Endometrial microvascular endothelial cells (primary cell): ENCODE measurements around the gene CMBL. TPM values are rescaled to one million over a fixed set of nuclear protein-coding genes. Genes with fewer than 3 reads are reported as not detected.
"Not testable (repeated sequence)": the region's sequence is repeated elsewhere in the genome, so short reads cannot be mapped to it uniquely, and the experiment has no call there.

Experiments
- in situ Hi-C: cut with HindIII; loops from 2 replicates; pipeline ENCODE4 v1.10.0; 2017; ENCODE audit warnings: low sequenced_read_pairs, low pct_unique_long_range_greater_than_20kb; ENCODE audit errors: inconsistent ontology term
- total RNA-seq: library from RNA; depleted of rRNA; stranded (reverse); fragments of >200 nt; gene quantifications from one replicate; pipeline ENCODE4 v1.2.3, GENCODE V29; 2015; ENCODE audit errors: inconsistent ontology term

The CMBL gene
- total RNA-seq, 1 donor from 2014 or later = 4.0 TPM

DNA sequence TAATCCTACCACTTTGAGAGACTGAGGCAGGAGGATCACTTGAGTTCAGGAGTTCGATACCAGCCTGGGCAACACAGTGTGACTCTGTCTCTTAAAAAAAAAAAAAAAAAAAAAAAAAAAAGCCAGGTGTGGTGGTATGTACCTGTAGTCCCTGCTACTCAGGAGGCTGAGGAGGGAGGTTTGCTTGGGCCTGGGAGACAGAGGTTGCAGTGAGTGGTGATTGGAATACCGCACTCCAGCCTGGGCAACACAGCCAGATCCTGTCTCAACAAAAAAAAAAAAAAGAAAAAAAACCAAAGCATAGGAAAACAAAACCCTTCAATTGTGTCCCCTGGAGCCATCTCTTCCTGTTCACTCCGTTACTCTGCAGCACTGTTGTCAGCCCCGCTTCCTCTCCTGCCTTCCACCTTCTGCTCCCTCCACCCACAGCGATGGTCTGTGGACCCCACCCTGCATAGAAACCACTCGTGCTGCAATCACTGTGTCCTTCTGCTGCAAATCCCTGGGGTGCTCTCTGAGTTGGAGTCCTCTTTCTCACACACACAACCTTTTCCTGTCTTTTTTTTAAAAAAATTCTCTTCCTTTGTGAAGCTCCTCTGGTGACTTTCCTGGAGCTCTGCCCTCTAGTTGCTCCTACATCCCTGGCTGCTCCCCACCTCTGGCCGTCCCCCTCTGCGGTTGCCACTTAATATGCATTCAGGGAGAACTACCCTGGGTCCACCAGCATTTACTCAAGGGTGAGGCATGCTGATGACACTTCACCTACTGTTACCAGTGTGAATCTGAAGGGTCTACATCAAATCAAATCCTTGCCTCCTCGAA is 35.4 kb downstream of the CMBL start:
- in situ Hi-C loops = no loop called here

DNA sequence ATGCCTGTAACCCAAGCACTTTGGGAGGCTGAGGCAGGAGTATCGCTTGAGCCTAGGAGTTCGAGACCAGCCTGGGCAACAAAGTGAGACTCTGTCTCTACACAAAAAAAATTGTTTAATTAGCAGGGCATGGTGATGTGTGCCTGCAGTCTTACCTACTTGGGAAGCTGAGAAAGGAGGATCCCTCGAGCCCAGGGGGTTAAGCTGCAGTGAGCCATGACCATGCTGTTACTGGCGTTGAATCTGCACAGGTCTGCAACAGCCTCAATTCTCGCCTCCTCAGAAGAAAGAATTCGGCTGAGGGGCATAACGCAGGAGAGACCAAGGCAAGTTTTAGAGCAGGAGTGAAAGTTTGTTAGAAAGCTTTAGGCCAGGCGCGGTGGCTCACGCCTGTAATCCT is 39.6 kb downstream of the CMBL start:
- in situ Hi-C loops = no loop called here

DNA sequence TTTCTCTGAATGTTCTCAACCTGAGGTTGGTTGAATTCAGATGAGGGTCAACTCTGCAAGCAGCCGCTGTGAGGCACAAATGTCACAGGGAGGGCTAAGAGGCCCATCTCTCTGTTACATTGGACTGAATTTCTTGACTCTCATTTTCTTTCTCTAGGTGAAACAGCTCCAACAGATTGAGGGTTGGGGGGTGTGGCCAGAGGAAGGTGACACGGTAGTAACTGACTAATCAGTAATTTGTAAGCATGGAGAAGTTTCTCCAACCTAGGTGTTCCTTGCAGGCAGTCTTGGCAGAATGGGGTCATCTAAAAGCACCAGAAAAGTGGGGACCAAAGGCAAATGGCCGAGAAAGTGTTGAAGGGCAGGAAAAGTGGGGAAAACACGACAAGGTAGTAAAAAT is 40.9 kb downstream of the CMBL start:
- in situ Hi-C loops = no loop called here

DNA sequence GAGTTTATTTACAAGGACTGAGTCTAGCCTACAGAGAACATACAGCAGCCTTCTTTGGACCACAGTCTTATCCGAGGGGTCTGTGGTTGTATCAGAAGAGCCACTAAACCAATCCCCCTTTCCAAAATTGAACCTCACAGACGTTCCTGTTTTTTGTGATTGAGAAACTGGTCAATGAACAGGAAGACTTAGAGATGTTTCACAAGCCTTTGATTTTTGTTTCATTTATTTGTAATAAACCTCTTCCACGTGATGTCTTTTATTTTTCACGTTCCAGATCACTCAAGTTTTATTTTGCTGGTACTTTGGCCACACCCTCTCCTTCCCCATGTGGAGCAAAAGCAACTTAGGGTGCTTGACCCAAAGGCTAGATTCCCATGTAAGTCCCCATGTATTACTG is 41.6 kb downstream of the CMBL start:
- in situ Hi-C loops = no loop called here

DNA sequence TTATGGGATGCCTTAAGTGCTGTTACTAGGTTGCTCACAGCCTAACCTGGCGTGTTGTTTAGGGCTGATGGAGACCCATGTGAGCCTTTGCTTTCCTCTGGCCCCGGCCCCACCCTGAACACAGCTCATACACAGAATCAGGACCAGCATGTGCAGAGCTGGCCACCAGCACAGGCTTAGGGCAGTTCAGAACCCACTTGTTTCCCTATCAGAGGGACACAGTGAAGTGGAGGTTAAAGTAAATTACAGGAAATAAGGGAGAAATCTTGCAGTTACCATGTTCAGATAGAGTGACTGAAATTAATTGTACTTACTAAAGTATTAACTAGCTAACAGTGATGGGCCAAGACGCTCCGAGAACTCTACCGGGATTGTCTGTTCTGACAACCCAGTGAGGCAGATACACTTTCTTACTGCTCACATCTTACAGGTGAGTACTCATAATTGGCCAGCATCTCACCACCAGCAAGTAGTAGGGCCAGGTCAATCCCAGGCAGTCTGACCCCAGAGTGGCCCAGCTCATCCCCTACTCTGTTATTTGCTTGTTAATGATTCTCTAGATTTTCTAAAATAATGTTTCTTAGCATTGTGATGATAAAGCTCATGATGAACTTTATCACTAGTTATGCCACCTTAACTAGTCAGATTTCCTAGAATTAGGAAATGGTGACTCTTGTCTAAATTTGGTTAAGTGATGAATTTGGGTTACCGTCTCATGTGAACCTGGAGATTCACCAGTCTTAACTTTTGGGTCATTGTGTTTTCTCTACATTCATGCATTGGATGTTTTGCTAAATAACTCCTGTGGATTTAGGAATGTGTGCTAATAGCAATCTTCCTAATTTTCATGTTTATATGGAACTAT is 42.2 kb downstream of the CMBL start:
- in situ Hi-C loops = no loop called here

DNA sequence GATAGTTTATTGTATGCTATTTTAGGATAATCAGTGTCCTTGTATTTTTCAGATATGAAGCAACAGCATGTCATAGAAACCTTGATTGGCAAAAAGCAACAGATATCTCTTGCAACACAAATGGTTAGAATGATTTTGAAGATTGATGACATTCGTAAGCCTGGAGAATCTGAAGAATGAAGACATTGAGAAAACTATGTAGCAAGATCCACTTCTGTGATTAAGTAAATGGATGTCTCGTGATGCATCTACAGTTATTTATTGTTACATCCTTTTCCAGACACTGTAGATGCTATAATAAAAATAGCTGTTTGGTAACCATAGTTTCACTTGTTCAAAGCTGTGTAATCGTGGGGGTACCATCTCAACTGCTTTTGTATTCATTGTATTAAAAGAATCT is 43.1 kb downstream of the CMBL start:
- in situ Hi-C loops = no loop called here

DNA sequence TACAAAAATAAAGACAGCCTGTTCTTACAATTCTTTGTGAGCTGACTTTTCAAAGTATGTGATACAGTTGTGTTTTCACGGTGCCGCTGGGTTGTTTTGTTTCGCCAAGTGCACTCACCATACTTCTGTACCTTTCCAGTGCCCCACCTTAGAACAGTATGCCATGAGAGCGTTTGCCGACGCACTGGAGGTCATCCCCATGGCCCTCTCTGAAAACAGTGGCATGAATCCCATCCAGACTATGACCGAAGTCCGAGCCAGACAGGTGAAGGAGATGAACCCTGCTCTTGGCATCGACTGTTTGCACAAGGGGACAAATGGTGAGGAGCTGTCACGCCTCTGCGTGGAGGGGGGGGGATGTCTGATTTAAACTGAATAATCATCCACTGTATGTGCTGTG is 44.7 kb downstream of the CMBL start:
- in situ Hi-C loops = no loop called here

DNA sequence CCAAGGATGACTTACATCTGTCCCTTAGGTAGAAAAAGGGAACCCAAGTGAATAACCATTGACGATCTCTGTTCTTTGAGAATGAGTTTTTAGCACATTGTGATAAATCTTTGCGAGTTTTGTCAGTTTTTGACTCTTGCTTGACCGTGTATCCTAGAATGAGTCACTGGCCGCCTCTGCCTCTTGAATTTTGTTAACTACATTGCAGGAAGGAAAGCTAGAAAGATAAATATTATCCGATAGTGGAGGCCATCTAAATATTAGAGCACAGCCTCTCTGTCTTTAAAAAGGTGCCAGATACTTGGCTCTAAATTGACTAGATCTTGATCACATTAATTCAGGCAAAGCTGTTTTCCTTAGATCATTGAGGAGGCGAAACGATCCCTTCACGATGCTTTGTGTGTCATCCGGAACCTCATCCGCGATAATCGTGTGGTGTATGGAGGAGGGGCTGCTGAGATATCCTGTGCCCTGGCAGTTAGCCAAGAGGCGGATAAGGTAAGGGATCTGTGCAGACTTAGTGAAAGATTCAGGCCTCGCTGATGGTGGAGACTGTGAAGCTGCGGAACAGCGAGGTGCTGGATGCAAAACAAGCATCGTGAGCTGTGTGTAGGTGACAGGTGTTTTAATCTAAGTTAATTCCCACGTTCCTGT is 45.5 kb downstream of the CMBL start:
- in situ Hi-C loops = no loop called here

DNA sequence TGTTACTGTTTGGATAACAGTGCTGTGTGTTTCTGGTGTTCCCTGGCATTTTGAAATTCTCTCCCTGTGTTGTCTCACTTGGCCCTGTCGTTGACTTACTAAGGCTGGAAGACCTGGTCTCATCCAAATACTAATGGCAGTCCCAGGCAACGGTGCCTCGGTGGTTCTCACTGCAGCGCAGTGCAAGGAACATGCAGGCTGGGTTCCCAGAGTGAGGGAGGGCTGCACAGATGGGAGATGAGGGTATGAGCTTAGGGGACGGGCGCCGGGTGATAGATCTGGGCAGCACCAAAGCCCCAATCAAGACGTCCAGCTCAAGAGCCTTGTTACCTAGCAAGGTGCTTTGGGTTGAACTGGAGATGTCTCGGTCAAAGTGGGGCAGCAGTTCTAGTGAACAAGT is 46.6 kb downstream of the CMBL start:
- in situ Hi-C loops = no loop called here

DNA sequence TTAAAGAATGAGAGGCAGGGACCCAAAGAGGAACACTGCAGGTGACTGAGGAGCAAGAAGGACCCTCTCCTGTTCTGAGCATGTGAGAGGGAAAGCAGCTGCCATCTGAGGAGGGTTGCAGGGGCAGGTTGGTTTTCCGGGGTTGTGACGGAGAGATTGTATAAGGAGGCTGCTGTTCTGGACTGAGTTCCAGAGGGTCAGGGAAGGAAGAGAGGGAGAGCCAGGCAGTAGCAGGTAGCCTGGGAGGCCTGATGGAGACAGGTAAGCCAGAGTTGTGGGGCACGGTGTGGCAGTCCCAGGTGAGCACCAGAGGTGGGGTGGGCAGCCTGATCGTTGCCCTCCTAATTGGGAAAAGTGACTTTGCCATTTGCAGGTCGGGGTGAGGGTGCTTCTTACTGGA is 47.8 kb downstream of the CMBL start:
- in situ Hi-C loops = no loop called here

DNA sequence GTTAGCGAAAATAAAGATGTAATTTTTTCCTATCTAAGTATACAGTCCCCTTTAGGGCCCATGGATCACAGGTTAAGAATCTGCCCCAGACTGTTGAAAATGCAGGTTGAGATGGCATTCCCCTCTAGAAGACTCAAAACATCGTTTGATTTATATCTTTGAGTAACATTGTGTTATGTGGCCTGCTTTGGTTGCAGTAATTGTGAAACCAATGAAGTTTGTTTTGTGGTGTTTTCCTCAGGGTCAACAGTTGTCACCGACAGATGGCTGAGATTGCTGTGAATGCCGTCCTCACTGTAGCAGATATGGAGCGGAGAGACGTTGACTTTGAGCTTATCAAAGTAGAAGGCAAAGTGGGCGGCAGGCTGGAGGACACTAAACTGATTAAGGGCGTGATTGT is 49.8 kb downstream of the CMBL start:
- in situ Hi-C loops = no loop called here

DNA sequence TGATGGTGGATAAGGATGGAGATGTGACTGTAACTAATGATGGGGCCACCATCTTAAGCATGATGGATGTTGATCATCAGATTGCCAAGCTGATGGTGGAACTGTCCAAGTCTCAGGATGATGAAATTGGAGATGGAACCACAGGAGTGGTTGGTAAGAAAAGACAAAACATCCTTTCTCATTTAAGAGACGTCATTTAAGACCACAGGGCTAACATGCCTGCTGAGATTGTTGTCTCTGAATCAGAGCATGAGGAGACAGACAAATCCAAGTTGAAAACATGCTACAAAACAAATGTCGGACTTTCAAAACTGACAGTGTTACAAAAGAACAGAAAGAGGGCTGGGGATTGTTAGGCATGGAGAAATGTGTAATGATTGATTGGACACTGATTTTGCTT is 53.0 kb downstream of the CMBL start:
- in situ Hi-C loops = no loop called here

DNA sequence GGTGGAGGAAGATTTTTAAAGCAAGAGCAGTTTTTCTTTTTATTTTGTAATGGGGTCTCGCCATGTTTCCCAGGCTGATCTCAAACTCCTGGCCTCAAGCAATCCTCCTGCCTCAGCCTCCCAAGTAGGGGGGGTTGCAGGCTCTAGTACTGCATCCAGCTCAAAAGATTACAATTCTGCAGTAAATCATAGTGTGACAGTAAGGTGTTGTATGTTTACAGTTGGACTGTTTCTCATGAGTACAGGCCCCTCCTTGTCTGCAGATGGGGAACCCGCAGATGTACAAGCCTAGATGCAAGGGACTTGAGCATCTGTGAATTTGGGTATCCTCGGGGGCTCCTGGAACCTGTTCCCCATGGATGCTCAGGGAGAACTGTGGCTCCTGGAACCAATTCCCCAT is 54.3 kb downstream of the CMBL start:
- in situ Hi-C loops = no loop called here

DNA sequence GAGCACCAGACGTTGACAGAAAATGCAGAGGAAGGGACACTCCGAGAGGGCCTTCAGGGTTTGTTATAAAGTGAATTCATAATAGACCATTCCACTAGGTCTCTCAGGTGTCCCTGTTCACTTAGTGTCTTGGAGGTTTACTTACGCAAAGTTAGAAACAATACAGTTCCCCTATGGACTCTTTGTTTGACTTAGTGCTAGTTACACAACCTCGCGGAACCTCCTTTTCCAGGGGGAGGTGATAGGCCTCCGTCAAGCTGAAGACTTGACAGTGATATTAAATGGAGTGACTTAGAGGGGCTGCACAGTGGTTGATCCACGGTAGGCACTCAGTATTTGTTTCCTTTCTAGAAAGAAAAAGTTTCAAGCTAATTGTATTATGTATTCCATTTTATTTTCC is 56.3 kb downstream of the CMBL start:
- in situ Hi-C loops = no loop called here

DNA sequence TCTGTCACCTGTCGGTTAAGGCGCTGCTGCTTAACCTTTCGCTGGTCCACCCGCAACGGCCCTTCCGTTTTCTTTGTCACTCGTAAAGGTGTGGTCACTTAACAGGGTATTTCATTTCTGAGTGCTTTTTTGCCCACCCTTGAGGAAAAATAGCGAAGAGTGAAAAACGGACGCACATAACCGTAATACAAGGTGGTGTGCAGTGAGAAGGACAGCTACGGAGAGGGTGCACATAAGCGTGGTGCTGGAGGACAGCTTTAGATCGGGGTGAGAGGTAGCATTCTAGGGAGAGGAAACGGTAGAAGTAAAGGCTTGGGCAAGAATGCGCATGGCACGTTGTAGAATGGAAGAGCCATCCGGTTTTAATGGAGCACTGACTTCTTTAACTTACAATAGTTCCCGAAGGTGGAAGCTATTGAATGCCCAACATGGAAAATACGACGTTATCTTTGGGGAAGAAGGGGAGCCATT is 56.9 kb downstream of the CMBL start:
- in situ Hi-C loops = no loop called here

DNA sequence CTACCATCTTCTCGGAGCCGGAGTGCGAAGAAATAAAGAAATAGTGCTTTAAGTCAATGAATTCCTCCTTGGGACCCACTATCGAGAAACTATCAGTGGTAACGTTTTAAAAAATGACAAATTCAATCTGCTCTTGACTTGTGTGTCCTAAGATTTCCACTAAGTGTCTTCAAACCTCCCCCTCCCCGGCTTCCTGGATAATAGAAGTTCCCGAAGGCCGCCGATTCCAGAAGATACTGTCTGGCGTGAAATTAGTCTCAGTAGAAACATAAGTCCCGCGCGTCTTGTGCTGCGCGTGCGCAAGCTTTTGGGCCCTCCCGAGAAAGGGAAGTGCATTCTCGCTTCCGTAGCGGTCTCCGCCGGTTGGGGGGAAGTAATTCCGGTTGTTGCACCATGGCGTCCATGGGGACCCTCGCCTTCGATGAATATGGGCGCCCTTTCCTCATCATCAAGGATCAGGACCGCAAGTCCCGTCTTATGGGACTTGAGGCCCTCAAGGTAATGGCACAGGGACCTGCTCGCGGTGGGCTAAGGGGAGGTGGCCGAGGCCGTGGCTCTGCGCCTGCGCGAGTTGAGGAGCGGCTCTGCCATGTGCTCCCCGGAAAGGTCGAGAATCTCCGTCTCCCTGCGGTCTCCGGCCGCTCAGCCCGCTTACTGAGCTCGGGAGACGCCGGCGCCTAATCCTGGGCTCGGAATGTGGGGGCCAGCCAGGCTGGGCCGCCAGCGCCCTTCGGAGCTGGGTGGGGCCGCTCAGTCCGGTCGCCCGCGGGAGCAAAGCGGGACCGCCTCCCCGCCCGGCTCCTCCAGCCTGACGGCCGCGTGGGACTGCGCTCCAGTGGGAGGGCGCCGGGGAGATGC is 57.5 kb downstream of the CMBL start, which contains the start of gene CCT5:
TSS of gene CCT5 (plus strand) at position 333 of the 858 bp plus-strand sequence. CDS start at position 394, 61 bp downstream.
- in situ Hi-C loops = no loop called here

DNA sequence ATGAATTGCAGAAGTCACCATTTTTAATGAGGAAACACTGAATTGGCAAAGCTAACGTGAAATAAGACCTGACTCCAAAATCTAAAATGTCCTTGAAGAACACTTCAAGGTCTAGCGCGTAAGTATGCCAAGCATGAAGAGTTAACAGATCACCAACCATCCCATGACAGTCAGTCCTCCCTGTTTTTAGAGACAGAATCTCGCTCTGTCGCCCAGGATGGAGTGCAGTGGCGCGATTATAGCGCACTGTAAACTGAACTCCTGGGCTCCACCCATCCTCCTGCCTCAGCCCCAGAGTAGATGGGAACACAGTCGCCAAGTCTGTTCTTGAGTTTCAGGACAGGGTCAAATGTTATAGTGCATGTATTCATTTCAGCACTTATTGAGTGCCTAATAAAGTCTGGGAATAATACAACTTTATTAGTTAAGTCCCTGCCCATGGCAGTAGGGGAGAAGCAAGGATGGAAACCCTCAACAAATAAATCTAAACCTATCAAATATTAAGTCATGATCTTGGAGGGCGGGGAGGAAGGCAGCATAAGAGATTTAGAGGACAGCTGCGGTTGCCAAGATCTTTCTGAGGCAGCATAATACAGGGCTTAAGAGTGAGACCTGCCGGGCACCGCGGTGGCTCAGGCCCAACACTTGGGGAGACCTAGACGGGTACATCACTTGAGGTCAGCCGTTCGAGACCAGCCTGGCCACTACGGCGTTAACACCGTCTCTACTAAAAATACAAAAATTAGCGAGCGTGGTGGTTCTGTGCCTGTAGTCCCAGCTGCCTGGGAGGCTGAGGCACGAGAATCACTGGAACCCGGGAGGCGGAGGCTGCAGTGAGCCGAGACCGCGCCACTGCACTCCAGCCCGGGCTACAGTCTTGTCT is 59.1 kb downstream of the CMBL start:
- in situ Hi-C loops = no loop called here

DNA sequence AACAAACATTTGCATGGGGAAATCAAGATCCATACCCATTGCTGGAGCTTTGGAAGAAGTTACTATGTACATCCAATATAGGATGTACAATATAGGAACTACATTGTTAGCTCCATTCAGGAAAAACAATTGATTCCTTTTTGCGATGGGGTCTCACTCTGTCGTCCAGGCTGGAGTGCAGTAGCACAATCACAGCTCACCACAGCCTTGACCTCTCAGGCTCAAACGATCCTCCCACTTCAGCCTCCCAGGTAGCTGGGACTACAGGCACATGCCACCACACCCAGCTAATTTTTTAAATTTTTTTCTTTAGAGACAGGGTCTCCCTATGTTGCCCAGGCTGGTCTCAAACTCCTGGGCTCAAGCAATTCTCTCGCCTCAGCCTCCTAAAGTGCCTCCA is 60.5 kb downstream of the CMBL start:
- in situ Hi-C loops = not testable (repeated sequence)
